GM23248 (cell line): Measurements from ENCODE around the gene PTPN6.

Experiments used
- EZH2 ChIP-seq: fragments of 200-600 bp; sonication (generic); IDR thresholded peaks from 2 replicates; pipeline ENCODE4 v1.6.1; 2018; ENCODE audit warnings: antibody characterized with exemption, mild to moderate bottlenecking; ENCODE audit not compliant: insufficient read depth, poor library complexity, severe bottlenecking
- EZH2phosphoT487 ChIP-seq: fragments of 200-600 bp; sonication (generic); IDR thresholded peaks from 2 replicates; pipeline ENCODE4 v1.6.1; 2018; ENCODE audit warnings: antibody characterized with exemption, moderate library complexity, mild to moderate bottlenecking, low read depth; ENCODE audit not compliant: insufficient read depth

DNA sequence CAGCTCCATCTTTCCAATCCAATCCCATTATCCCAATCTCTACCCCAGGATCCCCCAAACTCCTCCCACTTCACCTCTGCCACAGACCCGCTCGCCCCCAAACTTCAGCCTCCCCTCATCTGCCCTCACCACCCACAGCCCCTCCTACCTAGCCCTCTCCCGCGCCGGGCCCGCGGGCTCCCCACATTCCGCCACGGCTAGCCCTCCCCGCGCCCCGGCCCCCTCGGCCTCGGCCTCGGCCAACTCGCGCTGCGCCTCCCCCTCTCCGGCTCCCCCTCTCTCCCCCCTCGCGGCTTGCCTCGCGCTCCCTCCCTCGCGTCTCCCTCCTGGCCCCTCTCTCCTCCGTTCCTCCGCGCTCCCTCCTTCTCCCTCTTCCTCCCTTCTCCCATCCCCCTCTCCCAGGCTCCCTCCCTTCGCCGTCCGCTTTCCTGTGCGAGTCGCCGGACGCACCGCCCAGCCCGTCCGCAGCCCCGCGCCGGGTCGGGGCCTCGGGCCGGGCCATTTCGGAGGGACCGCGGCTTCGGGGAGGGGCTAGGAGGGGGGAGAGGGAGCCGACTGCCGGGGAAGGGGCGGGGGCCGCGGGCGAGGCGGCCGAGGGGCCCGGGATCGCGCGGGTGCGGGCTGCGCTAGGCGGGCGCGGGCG lies 23.7 kb upstream of the PTPN6 start, which contains the start of gene ATN1:
- TF ChIP-seq EZH2 (no peak), EZH2phosphoT487 (no peak)
